ENCODE measurements around the gene MEMO1. TPM values are rescaled to one million over a fixed set of nuclear protein-coding genes. Genes with fewer than 3 reads are reported as not detected.
A peak's percentile ranks its signal among the peaks of the same experiment; 100 is the strongest.
"Not testable (repeated sequence)": the region's sequence is repeated elsewhere in the genome, so short reads cannot be mapped to it uniquely, and the experiment has no call there.

The MEMO1 gene
- total RNA-seq, 1 donor = 28.8 TPM

GRCh38 chr2:31920962-31921361, 89.8 kb downstream of the MEMO1 start:
- no peak for DNase-seq (ENCODE audit: low read depth in 2 of 3, low spot score in 2 of 3)

DNA sequence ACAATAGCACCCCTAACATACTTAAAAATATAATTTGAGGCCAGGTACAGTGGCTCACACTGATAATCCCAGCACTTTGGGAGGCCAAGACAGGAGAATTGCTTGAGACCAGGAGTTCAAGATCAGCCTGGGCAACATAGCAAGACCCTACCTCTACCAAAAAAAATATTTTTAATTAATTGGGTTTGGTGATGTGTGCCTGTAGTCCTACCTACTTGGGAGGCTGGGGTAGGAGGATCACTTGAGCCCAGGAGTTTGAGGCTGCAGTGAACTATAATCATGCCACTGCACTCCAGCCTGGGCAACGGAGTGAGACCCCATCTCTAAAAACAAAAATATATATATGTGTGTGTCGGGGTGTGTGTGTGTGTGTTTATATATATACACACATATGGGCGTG, 91.3 kb downstream of the MEMO1 start:
- DNase-seq (ENCODE audit: low read depth in 2 of 3, low spot score in 2 of 3) = no peak

GRCh38 chr2:31909661-31910060, 101.1 kb downstream of the MEMO1 start:
- no peak for DNase-seq (ENCODE audit: low read depth in 2 of 3, low spot score in 2 of 3)

GRCh38 chr2:31907491-31907890, 103.3 kb downstream of the MEMO1 start:
- DNase-seq (ENCODE audit: low read depth in 2 of 3, low spot score in 2 of 3) = not testable (repeated sequence)

GRCh38 chr2:31903109-31903780, 107.6 kb downstream of the MEMO1 start:
- peak in 1 of 3 donors; percentile 26 for DNase-seq (ENCODE audit: low read depth in 2 of 3, low spot score in 2 of 3)

DNA sequence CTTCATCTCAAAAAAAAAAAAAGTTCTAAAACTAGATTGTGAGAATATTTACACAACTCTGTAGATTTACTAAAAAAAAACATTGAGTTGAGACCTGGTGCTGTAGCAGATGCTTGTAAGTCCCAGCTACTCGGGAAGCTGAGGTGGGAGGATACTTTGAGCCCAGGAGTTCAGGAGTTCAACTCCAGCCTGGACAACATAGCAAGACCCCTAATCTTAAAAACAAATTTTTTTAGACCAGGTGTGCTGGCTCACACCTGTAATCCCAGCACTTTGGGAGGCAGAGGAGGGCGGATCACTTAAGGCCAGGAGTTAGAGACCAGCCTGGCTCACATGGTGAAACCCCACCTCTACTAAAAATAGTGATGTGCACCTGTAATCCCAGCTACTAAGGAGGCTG, 108.9 kb downstream of the MEMO1 start:
- no peak for DNase-seq (ENCODE audit: low read depth in 2 of 3, low spot score in 2 of 3)

- not testable (repeated sequence) for DNase-seq (ENCODE audit: low read depth in 2 of 3, low spot score in 2 of 3)
Observed at GRCh38 chr2:31900156-31900555, 110.7 kb downstream of the MEMO1 start.

DNA sequence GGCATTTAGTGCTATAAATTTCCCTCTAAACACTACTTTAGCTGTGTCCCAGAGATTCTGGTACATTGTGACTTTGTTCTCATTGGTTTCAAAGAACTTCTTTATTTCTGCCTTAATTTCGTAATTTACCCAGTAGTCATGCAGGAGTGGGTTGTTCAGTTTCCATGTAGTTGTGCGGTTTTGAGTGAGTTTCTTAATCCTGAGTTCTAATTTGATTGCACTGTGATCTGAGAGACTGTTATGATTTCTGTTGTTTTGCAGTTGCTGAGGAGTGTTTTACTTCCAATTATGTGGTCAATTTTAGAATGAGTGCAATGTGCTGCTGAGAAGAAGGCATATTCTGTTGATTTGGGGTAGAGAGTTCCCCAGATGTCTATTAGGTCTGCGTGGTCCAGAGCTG, 112.5 kb downstream of the MEMO1 start:
- not testable (repeated sequence) for DNase-seq (ENCODE audit: low read depth in 2 of 3, low spot score in 2 of 3)

DNA sequence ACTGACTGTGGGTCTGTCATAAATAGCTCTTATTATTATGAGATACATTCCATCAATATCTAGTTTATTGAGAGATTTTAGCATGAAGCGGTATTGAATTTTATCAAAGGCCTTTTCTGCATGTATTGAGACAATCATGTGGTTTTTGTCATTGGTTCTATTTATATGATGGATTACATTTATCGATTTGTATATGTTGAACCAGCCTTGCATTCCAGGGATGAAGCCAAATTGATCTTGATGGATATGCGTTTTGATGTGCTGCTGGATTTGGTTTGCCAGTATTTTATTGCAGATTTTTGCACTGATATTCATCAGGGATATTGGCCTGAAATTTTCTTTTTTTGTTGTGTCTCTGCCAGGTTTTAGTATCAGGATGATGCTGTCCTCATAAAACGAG, 113.5 kb downstream of the MEMO1 start:
- not testable (repeated sequence) for DNase-seq (ENCODE audit: low read depth in 2 of 3, low spot score in 2 of 3)

GRCh38 chr2:31896293-31896692, 114.5 kb downstream of the MEMO1 start:
- no peak for DNase-seq (ENCODE audit: low read depth in 2 of 3, low spot score in 2 of 3)

DNA sequence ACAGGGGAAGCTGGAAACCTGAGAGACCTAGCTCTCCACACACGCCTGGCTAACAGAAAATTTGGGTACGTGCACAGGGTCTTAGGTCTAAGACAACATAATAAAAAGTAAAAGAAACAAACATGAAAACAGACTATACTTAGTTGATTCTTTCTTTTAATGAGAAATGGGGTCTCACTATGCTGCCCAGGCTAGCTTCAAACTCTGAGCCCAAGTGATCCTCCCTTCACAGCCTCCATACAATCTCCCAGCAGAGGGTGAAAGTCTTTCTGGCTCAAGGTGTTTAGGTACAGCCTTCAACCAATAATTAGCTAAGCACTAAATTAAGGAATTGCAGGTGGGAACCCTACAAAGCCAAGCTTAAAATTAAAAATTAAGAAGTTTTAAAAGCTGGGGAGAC, 116.2 kb downstream of the MEMO1 start:
- no peak for DNase-seq (ENCODE audit: low read depth in 2 of 3, low spot score in 2 of 3)

DNA sequence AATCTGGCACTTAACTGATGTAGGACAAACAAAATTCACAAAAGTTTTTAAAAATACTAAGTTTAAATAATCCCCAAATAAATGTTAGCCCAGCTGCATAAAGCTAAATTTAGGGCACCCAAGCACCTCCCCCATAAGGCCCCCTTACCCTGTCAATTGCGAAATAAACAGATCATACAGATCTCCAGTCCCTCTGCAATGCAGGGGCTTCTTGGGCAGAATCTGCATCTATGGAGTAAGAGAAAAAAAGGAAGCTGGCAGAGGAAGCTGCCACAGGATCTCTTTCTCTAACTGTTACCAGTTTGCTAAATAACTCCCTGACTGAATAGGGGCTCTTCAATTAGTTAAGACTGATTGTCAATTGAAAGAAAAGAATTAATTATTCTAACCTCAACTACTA, 117.7 kb downstream of the MEMO1 start:
- peak in 2 of 3 donors; percentile 14 to 37 for DNase-seq (ENCODE audit: low read depth in 2 of 3, low spot score in 2 of 3)

- DNase-seq (ENCODE audit: low read depth in 2 of 3, low spot score in 2 of 3) = no peak
Observed at GRCh38 chr2:31889044-31889443, 121.8 kb downstream of the MEMO1 start.

- DNase-seq (ENCODE audit: low read depth in 2 of 3, low spot score in 2 of 3) = no peak
Observed at GRCh38 chr2:31888550-31888949, 122.3 kb downstream of the MEMO1 start.

GRCh38 chr2:31886700-31887099, 124.1 kb downstream of the MEMO1 start:
- peak in 2 of 3 donors; percentile 43 to 65 for DNase-seq (ENCODE audit: low read depth in 2 of 3, low spot score in 2 of 3)

- no peak for DNase-seq (ENCODE audit: low read depth in 2 of 3, low spot score in 2 of 3)
Observed at GRCh38 chr2:31877008-31877407, 133.8 kb downstream of the MEMO1 start.

- no peak for DNase-seq (ENCODE audit: low read depth in 2 of 3, low spot score in 2 of 3)
Observed at GRCh38 chr2:31874071-31874470, 136.7 kb downstream of the MEMO1 start.

- no peak for DNase-seq (ENCODE audit: low read depth in 2 of 3, low spot score in 2 of 3)
Observed at GRCh38 chr2:31865215-31865614, 145.6 kb downstream of the MEMO1 start.

DNA sequence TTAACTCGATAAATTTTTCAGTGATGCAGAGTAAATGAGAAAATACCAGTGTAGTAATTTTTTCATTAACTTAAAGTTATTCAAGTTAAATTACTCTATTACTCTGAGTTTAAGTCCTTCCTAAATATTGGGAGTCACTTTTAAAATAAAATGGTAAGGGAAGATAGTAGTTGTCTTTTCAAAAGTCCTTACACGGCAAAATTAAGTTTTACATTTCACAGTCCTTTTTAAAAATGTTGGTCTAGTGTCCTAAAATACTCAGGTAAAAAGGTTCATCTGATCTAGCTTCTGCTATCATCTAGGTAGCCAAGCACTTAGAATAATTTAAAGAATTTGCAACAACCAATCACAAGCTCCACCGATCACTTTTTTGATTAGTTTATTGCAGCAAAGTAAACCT, 146.9 kb downstream of the MEMO1 start:
- DNase-seq (ENCODE audit: low read depth in 2 of 3, low spot score in 2 of 3) = no peak

GRCh38 chr2:31863015-31863656, 147.7 kb downstream of the MEMO1 start:
- DNase-seq (ENCODE audit: low read depth in 2 of 3, low spot score in 2 of 3) = not testable (repeated sequence)

- no peak for DNase-seq (ENCODE audit: low read depth in 2 of 3, low spot score in 2 of 3)
Observed at GRCh38 chr2:31859959-31860358, 150.8 kb downstream of the MEMO1 start.

DNA sequence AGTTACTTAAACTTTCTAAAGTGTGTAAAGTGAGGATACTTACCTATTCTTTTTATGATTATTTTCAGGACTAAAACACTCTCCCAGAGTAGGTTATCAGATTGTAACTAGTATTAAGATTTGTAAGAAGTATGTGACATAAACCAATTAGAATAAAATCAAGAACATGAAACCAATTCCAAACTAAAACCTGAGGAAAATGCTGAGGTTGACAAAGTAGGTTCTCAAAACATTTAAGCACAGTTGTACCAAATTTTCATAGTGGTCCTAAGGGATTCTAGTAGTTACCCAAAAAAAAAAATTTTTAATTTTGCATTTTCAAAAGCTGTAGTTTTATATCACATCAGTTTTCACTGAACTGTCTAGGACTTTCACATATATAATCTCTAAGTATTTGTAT, 157.3 kb downstream of the MEMO1 start:
- DNase-seq (ENCODE audit: low read depth in 2 of 3, low spot score in 2 of 3) = no peak
